DMS153 treated with DMSO at 0.1 percent for 48 hours (cell line): Measurements from ENCODE around the gene CIAO2B.
"Not testable (repeated sequence)": the region's sequence is repeated elsewhere in the genome, so short reads cannot be mapped to it uniquely, and the experiment has no call there.

ENCODE experiments used
- DNase-seq: peaks from one replicate; lab custom pipeline; 2025; ENCODE audit not compliant: unreplicated experiment; lab: John Stamatoyannopoulos, UW

CIAO2B gene

GRCh38 chr16:66939366-66939765, 5.2 kb upstream of the CIAO2B start:
- no peak for DNase-seq

DNA sequence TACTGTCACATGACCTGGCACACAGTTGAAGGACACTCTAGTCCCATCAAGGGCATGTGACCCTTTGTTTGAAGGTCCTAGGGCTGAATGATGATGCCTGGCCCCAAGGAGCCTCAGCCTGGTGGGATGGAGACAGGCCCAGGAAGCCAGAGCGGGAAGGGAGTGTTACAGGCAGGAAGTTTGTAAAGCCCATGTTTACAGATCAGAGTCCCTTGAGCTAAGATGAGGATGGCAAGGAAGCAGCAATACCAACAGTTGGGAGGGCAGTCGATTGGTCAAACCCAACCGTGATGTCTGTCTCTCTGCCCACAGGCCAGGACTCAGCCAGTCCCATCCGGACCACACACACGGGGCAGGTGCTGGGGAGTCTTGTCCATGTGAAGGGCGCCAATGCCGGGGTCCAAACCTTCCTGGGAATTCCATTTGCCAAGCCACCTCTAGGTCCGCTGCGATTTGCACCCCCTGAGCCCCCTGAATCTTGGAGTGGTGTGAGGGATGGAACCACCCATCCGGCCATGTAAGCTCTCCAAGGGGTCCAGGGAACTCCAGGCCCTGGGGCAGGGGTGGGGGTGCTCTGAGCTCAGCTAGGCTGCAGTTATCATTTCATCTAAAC, 3.6 kb upstream of the CIAO2B start:
- DNase-seq: no peak

DNA sequence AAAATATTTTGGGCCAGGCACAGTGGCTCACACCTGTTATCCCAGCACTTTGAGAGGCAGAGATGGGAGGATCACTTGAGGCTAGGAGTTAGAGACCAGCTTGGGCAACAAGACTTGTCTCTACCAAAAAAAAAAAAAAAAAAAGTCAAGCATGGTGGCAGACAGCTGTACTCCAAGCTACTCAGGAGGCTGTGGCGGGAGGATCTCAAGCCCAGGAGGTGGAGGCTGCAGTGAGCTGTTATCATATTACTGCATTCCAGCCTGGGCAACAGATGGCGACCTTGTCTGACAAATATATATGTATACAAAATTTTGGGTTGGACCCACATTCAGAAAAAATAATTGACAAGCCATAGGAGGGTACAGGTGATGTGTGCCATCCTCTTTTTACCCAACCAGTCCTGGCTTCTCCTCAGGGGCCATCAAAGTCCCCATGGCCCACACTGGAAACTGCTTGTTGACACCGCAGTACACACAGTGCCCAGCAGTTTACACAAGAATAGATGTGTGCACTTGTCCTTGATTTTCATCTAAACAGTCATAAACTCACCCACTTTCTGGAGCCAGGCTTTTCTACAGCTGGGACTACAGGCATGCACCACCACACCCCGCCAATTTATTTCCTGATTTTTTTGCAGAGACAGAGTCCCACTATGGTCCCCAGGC, 2.8 kb upstream of the CIAO2B start:
- DNase-seq: no peak

- DNase-seq: no peak
Observed at GRCh38 chr16:66936462-66936861, 2.3 kb upstream of the CIAO2B start.

DNA sequence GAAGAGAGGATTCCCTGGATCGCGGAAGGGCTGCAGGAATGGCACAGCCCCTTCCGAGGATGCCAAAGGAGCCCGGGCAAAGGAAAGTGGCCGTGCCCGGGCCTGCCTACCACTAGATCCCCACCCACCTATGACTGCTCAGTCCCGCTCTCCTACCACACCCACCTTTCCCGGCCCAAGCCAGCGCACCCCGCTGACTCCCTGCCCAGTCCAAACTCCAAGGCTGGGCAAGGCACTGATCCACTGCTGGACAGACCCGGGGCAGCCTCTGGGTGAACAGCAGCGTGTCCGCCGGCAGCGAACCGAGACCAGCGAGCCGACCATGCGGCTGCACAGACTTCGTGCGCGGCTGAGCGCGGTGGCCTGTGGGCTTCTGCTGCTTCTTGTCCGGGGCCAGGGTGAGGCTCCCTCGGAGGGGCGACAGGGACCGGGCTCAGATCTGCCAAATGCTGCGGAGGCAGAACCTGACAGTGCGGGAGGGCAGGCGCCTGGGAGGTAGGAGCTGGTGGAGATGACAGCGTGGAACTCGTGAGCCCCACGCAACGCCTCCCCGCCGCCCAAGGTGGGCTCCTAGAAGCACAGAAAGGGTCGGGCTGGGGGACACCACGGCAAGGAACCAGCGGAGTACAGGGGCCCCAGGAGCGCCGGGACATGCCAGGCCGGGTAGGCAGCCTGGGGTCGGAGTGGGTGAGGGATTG, 1.3 kb upstream of the CIAO2B start, which contains the start of gene CES2:
TSS of gene CES2 (plus strand) at position 203 of the 698 bp plus-strand sequence. CDS start at position 323, 120 bp downstream.
- no peak for DNase-seq

- DNase-seq: not testable (repeated sequence)
Observed at GRCh38 chr16:66934839-66935313, 674 bp upstream of the CIAO2B start.

GRCh38 chr16:66933776-66934137, 445 bp downstream of the CIAO2B start:
- no peak for DNase-seq

GRCh38 chr16:66932076-66932475, 2.1 kb downstream of the CIAO2B start:
- DNase-seq: no peak

DNA sequence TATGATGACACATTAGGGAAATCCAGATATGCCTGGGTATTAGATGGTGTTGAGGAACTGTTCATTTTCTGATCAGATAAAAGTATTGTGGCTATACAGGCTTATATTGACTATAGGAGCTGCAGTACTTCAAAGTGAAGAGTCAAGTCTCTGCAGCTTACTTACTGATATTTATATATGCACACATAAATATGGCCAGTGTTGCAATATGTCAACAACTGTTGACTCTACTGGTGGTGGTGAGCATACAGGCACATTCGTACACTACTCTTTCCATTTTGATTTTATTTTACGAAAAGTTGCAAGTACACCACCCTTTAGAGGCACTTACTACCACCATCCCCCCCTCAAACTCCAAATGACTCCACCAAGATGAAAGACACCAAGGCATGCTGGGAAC, 2.5 kb downstream of the CIAO2B start:
- DNase-seq: no peak

DNA sequence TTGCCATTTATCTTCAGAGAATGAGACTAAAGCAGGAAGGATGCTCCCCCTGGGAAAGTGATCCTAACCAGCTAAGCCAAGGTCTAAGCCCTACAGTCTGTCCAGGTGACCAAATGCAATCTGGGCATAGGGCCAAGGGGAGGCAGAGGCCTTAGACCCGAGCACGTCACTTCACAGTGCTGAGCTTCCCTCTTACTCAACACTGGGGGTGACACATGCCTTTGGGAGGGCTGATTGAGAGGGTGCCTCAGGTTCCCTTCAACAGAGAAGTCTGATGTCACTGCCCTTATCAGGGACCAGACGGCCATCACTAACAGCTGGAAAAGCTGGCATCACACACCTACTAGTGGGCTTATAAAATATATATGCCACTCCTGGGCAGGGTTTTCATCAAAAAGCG, 4.0 kb downstream of the CIAO2B start:
- DNase-seq: no peak

- no peak for DNase-seq
Observed at GRCh38 chr16:66928702-66929388, 5.4 kb downstream of the CIAO2B start.

DNA sequence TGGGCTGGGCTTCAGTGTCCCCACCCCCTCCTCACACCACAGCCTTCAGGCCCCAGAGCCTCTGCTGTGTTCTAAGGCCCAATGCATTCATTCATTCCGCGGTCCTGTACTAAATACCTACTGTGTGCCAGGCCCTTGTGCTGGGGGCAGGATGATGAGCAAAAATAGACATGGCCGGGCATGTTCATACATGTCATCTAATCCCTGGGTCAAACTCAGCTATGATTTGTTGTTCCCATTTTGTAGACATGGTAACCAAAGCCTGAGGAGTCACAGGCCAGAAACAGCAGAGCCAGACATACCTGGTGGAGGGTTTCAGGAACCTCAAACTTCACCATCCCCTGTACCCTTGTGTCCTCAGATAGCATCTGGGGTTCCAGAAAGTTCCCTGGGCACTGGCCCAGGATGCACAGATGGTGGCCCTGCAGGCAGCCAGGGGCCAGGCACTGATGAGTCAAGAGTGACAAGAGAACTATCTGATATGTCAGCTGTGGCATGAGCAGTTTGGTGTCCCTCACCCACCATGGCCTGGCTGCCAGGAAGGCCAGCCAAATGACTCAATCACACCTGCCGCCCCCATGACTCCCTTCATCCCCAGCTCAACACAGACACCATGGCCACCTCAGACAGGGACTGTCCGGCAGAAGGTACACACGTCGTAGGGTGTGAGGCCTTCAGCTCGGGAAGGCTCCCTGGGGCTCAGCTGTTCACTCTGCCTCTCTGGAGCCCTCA, 6.1 kb downstream of the CIAO2B start:
- no peak for DNase-seq

- DNase-seq: no peak
Observed at GRCh38 chr16:66926961-66927436, 7.2 kb downstream of the CIAO2B start.

DNA sequence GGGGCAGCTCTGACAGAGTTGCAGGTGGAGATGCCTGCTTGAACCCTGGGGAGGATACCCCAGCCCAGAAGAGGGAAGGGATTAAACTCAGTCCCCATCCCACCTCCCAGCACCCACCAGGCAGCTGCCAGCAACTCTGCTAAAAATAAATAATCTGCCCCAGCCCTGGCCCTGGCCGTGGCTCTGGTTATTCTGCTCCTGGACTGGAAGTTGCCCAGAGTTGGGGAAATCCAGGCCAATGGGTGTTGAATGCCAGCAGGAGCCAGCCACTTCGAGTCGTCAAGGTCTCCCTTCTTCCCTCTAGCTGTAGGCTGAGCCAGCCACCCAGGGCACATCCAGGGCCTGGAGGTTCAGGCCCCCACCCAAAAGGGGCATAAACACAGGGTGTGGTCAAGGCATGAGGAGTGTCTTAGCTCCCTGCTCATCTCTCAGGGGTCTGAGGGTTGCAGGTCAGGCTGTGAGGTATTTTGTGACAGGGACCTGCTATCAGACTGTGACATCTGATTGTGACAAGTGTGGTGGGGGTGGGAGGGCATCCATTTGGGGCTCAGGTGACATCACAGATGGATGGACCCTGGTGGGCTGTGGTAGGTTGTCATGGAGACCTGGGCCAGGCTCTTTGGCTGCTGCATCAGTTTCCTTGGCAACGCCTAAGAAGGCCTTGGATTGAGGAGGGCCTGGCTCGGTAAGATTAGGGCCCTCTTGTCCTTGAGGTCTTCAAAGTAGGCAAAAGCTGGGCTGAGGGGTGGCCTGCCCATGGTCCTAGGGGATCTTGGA, 7.8 kb downstream of the CIAO2B start:
- no peak for DNase-seq

- DNase-seq: no peak
Observed at GRCh38 chr16:66925322-66925840, 8.8 kb downstream of the CIAO2B start, which contains the start of gene RRAD. Gene RRAD, minus strand, starts transcription at chr16:66925535. Its CDS starts 356 bp downstream, at chr16:66925179.

DNA sequence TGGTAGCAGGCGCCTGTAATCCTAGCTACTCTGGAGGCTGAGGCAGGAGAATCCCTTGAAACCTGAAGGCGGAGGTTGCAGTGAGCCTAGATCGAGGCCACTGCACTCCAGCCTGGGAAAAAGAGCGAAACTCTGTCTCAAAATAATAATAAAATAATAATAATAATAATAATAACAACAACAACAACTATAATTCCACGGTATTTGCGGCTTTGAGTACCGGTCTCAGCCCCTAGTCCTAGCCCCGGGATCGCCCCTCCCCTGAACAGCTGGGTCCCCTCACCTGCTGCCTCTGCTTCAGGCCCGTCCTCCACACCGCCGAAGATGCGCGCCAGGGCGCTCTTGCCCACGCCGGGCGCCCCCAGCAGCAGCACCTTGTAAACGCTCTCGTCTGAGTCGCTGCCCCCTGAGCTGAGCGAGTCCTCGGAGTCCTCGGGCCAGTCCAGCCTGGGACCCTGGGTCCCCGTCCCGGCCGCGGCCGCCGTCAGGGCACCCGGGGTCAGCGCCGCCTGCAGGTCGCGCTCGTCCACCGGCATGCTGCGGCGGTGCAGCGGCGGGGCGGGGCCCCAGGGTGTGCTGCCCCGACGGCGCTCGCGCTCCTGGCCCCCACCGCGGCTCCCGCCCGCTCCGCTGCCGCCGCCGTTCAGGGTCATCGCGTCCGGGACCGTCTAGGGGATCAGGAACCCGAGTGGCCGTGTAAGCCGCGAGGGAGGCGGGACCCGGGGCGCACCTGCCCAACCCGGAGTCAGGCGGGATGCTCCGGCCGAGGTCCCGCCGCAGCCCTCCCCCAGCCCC, 9.5 kb downstream of the CIAO2B start:
- no peak for DNase-seq

DNA sequence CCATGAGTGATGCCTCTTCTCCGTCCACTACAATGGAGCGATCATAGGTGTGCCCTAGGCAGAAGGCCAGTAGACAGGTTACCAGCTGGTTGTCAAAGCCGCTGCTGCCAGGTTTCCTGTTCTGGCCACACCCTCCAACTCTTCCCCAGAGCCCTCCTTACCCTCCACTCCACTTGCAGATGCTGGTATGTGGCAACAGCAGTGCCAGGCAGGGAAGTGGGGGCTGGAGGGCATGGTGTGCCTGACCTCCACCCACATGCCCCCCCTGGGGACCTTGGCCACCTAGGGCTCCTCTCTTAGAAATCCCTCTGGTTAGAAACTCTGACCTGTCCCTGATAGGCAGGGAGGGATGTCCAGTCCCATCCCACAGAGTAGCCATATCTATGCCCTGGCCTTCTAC, 10.3 kb downstream of the CIAO2B start:
- peak; percentile 50 for DNase-seq

DNA sequence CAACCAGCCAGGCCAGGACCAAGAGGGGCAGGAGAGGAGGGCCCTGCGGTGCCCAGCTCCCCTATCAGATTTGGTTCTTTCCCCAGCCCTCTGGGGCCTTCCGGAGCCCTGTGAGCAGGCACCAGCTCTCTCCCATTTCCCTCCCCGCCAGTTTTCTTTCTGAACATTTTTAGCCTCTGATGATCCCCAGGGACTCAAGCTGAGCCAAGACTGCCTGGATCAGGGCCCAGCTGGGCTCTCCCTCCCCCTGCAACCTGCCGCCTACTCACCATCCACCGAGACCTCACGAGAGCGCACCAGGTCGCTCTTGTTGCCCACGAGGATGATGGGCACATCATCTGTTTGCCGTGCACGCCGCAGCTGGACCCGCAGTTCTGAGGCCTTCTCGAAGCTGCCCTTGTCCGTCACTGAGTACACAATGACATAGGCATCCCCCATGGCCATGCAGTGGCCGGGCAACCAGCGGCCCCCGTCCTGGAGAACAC, 10.9 kb downstream of the CIAO2B start:
- DNase-seq: peak; percentile 49
